Islet of Langerhans (tissue), 1 donor: Measurements from ENCODE around the gene ETV7.
"Not testable (repeated sequence)": the region's sequence is repeated elsewhere in the genome, so short reads cannot be mapped to it uniquely, and the experiment has no call there.

ENCODE experiments used
- FAIRE-seq: peaks from one replicate; lab custom pipeline; 2011; peaks lifted over from hg19 to GRCh38; lab: Jason Lieb, UNC

Gene ETV7

DNA sequence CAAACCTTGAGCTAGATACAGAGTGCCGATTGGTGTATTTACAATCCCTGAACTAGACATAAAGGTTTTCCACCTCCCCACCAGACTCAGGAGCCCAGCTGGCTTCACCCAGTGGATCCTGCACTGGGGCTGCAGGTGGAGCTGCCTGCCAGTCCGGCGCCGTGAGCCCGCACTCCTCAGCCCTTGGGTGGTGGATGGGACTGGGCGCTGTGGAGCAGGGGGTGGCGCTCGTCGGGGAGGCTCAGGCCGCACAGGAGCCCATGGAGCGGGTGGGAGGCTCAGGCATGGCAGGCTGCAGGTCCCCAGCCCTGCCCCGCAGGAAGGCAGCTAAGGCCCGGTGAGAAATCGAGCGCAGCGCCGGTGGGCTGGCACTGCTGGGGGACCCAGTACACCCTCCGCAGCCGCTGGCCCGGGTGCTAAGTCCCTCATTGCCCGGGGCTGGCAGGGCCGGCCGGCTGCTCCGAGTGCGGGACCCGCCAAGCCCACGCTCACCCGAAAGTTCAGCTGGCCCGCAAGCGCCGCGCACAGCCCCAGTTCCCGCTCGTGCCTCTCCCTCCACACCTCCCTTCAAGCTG, 23.3 kb downstream of the ETV7 start:
- not testable (repeated sequence) for FAIRE-seq

DNA sequence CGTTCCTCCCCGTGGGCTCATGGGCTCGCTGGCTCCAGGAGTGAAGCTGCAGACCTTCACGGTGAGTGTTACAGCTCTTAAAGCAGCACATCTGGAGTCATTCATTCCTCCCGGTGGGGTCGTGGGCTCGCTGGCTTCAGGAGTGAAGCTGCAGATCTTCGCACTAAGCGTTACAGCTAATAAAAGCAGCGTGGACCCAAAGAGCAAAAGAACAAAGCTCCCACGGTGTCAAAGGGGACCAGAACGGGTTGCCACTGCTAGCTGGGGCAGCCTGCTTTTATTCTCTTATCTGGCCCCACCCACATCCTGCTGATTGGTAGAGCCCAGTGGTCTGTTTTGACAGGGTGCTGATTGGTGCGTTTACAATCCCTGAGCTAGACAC, 24.1 kb downstream of the ETV7 start:
- not testable (repeated sequence) for FAIRE-seq

DNA sequence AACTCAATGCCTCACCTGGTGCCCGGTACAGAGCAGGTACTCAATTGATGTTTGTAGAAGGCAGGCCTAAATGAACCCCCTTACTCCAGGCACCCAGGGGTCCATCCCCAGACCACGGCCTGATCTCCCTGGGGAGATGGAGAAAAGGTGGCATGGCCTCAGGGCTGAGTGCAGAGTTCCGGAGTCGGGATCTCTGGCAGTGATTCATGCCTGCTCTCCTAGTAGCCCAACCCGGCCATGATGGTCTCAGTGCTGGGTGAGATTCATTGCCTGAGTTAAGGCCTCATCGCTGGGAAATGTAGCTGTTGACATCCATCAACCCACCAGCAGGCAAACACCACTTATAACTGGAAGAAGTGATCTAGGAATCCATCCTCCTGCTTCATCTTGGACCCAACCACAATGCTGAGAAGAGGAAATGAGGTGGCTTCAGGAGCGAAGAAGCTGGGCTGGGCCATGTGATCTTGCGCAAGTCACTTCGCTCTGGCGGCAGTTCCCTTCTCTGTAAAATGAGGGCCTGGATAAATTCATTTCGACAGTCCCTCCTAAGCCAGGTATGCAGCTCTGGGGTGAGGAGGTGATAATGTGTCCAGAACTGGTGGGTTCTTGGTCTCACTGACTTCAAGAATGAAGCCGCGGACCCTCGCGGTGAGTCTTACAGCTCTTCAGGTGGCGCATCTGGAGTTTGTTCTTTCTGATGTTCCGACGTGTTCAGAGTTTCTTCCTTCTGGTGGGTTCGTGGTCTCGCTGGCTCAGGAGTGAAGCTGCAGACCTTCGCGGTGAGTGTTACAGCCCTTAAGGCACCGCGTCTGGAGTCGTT, 24.7 kb downstream of the ETV7 start:
- no peak for FAIRE-seq

GRCh38 chr6:36361071-36361470, 26.4 kb downstream of the ETV7 start:
- FAIRE-seq = no peak

- no peak for FAIRE-seq
These were observed 27.0 kb downstream of the ETV7 start for GRCh38 chr6:36360241-36361054.

- FAIRE-seq = no peak
These were observed 29.1 kb downstream of the ETV7 start for GRCh38 chr6:36358226-36358915.

- FAIRE-seq = no peak
These were observed 29.6 kb downstream of the ETV7 start for GRCh38 chr6:36357872-36358225.

DNA sequence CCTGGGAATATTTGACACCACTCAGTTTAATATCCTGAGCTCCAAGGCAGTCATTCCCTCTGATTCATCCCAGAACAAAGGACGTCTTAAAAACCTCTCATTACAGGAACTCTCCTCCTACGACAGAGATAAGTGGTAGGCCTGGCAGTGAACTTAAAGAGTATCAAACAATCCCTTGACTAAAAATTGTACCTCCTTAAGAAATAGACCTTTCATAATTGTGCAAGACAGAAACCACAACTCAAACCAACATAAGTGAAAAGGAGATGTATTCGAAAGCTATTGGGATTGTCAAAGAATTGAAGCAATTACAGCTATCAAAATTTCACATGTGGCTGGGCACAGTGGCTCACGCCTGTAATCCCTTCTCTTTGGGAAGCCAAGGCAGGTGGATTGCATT, 31.6 kb downstream of the ETV7 start:
- no peak for FAIRE-seq

GRCh38 chr6:36353411-36353915, 34.0 kb downstream of the ETV7 start:
- no peak for FAIRE-seq

- FAIRE-seq = no peak
These were observed 34.9 kb downstream of the ETV7 start for GRCh38 chr6:36352477-36353157.

- FAIRE-seq = no peak
These were observed 36.5 kb downstream of the ETV7 start for GRCh38 chr6:36350681-36351571.

DNA sequence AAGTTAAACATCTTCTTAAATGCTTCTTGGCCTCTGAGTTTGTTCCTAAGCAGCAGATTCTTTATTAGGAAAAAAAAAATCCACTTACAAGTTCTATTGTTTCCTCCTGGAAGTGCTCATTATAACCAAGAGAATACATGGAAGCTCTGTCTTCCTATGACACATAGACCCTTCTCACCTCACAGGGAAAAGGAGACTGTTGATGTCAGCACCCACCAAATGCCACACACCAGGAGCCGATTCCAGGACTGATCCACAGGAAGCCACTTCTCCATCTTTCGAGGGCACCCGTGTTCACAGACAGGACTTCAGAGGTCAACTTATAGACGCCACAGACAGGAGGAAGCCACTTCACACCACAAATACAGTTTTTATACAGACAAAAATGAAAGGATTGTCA, 37.4 kb downstream of the ETV7 start:
- FAIRE-seq = no peak

DNA sequence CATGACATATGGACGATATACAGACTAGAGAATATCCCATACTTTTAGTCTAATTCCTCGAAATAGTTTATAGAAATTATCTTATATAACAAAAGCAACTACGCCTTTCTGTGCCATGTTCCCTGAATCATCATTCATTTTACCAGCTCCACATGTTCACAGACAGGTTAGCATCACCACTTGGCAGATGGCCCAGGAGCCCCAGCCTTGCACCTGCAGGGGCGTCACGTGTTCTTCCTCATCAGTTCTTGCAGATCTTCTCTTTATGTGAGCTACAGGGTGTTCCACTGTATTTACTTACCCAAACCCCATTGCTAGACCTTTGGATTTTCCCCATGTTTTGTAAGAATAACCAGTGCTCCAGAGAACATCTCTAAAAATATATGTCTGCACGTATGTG, 38.2 kb downstream of the ETV7 start:
- FAIRE-seq = no peak

GRCh38 chr6:36347621-36348020, 39.8 kb downstream of the ETV7 start:
- FAIRE-seq = no peak

DNA sequence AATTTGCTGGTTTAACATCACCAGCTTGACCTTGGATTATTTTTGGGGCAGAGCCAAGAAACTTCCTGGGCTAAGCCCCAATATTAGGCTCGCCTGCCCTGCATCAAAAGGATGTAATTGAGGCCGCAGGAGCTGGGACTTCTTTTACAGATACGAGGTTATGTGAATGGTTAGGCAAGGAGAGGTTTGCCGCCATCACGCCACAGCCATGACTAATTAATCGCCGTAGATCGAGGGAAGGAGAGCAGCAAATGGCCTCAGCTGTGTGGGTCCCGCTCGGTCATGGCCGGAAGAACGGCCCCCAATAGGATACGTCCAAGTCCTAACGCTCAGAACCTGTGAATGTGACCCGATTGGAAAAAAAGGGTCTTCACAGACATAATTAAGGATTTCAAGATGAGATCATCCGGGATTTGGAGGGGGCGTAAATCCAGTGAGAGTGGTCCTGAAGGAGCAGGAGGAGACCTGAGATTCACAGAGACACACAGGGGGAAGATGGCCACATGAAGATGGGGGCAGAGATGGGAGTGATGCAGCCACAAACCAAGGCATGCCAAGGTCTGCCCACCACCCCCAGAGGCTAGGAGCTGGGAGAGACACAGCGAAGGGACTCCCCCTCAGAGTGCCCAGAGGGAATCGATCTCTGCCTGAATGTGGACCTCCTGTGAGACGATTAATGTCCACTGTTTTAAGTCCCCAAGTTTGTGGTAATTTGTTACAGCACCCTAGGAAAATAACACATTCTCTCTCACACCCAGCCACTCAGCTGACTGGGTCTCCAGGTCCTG, 40.8 kb downstream of the ETV7 start:
- no peak for FAIRE-seq

GRCh38 chr6:36345681-36346466, 41.6 kb downstream of the ETV7 start:
- no peak for FAIRE-seq

- FAIRE-seq = no peak
These were observed 44.3 kb downstream of the ETV7 start for GRCh38 chr6:36343109-36343680.

GRCh38 chr6:36340618-36341454, 46.6 kb downstream of the ETV7 start:
- FAIRE-seq = no peak
